Gastrocnemius medialis (tissue), 4 donors: ENCODE results near the gene EVX2. TPM values are rescaled to one million over a fixed set of nuclear protein-coding genes. Genes with fewer than 3 reads are reported as not detected.

Source experiments
- ATAC-seq, 2 donors: fragments of 150-250 bp; one replicate each; pipeline ENCODE4 v1.9.1; 2016
- DNase-seq, 2 donors: peaks; one replicate each; pipeline ENCODE4 v3.0.0-alpha.2; 2019
- H3K27ac ChIP-seq, 4 donors: fragments of 200-600 bp; sonication (generic); 1 replicate in 1 of 4; 2 replicates in 3 of 4; pipeline ENCODE4 v1.5.1; 2016 to 2018; ENCODE audit warnings: mild to moderate bottlenecking in 2 of 4, moderate library complexity in 1 of 4
- H3K27me3 ChIP-seq, 3 donors: fragments of 200-600 bp; sonication (generic) in 2 of 3; 1 replicate in 1 of 3; 2 replicates in 2 of 3; pipeline versions ENCODE4 v1.5.1 to v1.6.0; 2016 to 2019; ENCODE audit warnings: mild to moderate bottlenecking in 1 of 3, moderate library complexity in 1 of 3
- H3K36me3 ChIP-seq, 2 donors: fragments of 200-600 bp; sonication (generic) in 1 of 2; one replicate each; pipeline ENCODE4 v1.5.1; 2017 to 2018
- H3K4me1 ChIP-seq, 2 donors: fragments of 200-600 bp; sonication (generic) in 1 of 2; one replicate each; pipeline ENCODE4 v1.5.1; 2016 to 2017; ENCODE audit warnings: mild to moderate bottlenecking in 2 of 2
- H3K4me3 ChIP-seq, 4 donors: fragments of 200-600 bp; sonication (generic) in 3 of 4; 1 replicate in 1 of 4; 2 replicates in 3 of 4; pipeline ENCODE4 v1.5.1; 2016 to 2019; ENCODE audit warnings: mild to moderate bottlenecking in 2 of 4
- H3K9me3 ChIP-seq, 3 donors: fragments of 200-600 bp; sonication (generic) in 2 of 3; 1 replicate in 1 of 3; 2 replicates in 2 of 3; pipeline ENCODE4 v1.5.1; 2016 to 2019
- POLR2A ChIP-seq, 2 donors: fragments of 450-650 bp; IDR thresholded peaks; one replicate each; pipeline ENCODE4 v1.6.1; 2017; ENCODE audit warnings: antibody characterized with exemption in 2 of 2, mild to moderate bottlenecking in 2 of 2, moderate library complexity in 2 of 2
- in situ Hi-C, 4 donors: fragments of 200-750 bp; cut with MboI; loops; one replicate each; pipeline versions ENCODE4 v1.15.0 to v1.8.0; 2017; ENCODE audit warnings: low sequenced_read_pairs in 4 of 4
- intact Hi-C: fragments of 100-400 bp; cut with DNase I; formaldehyde crosslinking; loops from one replicate; pipeline ENCODE4 v1.15.1; 2023; ENCODE audit warnings: low total_unique reads
- total RNA-seq, 4 donors: library from RNA; depleted of rRNA; stranded (reverse); fragments of >200 nt; gene quantifications; one replicate each; pipeline versions ENCODE4 v1.1.0 to v1.2.3, GENCODE V29; 2016
- TF ChIP-seq, protein P1 (sequence below), 5 experiments: fragments of 450-650 bp in 3 of 5; fragments of 200-600 bp in 2 of 5; sonication (generic) in 2 of 5; IDR thresholded peaks in 4 of 5; conservative IDR thresholded peaks in 1 of 5; 1 replicate in 4 of 5; 2 replicates in 1 of 5; pipeline ENCODE4 v1.5.1; 2016 to 2019; ENCODE audit warnings: antibody characterized with exemption in 5 of 5, mild to moderate bottlenecking in 3 of 5, moderate library complexity in 3 of 5

The EVX2 gene
- total RNA-seq, 4 donors from 2014 or later: not detected

DNA sequence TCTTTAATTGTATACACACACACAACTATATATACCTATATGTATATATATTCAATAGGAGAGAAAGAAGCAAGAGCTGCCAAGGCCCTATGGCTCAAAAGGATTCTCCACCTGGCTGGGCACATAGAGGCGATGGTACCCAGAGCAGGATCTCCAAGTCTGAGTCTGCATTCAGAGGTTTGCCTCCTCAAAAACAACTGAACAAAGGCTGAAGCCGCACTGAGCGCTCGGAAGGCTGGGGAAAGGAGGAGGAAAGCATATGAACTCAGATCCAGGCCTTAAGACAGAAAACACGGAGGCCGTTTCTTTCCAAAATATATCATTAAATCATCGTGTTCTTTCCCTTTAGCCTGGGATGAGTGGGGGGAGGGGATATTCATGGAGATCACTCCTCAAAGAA, 19.4 kb upstream of the EVX2 start:
- DNase-seq (no peak), ATAC-seq (no peak)
- Histone ChIP-seq H3K4me1 (peaks cover 14 to 15% of the 10 kb centered on the region in 2 donors), H3K36me3 (no peaks in the 10 kb centered on the region), H3K9me3 (no peaks in the 10 kb centered on the region), H3K27me3 (peaks cover 94 to 96% (median 96%) of the 10 kb centered on the region in 3 donors), H3K27ac (no peak overlapping the region), H3K4me3 (no peak overlapping the region)
- TF ChIP-seq, protein P1, sequence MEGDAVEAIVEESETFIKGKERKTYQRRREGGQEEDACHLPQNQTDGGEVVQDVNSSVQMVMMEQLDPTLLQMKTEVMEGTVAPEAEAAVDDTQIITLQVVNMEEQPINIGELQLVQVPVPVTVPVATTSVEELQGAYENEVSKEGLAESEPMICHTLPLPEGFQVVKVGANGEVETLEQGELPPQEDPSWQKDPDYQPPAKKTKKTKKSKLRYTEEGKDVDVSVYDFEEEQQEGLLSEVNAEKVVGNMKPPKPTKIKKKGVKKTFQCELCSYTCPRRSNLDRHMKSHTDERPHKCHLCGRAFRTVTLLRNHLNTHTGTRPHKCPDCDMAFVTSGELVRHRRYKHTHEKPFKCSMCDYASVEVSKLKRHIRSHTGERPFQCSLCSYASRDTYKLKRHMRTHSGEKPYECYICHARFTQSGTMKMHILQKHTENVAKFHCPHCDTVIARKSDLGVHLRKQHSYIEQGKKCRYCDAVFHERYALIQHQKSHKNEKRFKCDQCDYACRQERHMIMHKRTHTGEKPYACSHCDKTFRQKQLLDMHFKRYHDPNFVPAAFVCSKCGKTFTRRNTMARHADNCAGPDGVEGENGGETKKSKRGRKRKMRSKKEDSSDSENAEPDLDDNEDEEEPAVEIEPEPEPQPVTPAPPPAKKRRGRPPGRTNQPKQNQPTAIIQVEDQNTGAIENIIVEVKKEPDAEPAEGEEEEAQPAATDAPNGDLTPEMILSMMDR (IDR thresholded peaks at IDR 0.05 in 4 of 5, conservative IDR thresholded peaks at IDR 0.05 in 1 of 5): no peak
- TF ChIP-seq POLR2A (IDR thresholded peaks at IDR 0.05): no peak
- intact Hi-C loops: no loop called here
- in situ Hi-C loops: loop anchor here in 2 of 4 donors (25.0 kb wide), 1 partner anchor 709 kb away; no protein-coding TSS in a partner anchor

DNA sequence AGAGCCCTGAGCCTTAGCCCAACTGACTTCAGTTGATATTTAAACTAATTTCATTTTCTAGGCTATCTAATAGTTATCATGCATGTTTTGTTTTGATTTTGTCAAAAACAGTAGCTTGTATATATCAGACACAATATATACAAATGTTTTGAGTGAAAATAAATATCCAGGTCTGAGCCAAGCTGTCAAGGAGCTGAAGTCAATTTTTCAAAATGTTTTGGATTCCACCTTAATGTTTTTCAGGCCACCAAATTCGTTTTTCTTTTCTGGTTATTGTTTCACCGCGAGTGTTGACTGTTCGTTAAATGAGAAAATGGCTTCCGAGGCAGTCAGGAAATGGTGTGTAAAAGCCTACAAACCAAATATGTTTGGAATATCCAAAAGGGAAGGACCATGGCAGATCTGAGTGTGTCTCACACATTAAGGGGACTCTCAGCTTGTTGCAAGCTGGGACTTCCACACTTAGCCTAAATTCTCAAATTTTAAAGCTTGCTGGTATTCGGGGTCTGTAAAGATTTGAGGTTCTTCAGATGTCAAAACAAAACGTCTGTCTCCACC, 18.6 kb upstream of the EVX2 start:
- H3K4me3 ChIP-seq: no peak overlapping the region
- no peaks in the 10 kb centered on the region for H3K9me3 ChIP-seq
- ATAC-seq (no peak), DNase-seq (no peak)
- no peak overlapping the region for H3K27ac ChIP-seq
- peaks cover 17 to 20% of the 10 kb centered on the region in 2 donors for H3K4me1 ChIP-seq
- H3K27me3 ChIP-seq: peaks cover 99 to 100% (median 100%) of the 10 kb centered on the region in 3 donors
- TF ChIP-seq, protein P1 (IDR thresholded peaks at IDR 0.05 in 4 of 5, conservative IDR thresholded peaks at IDR 0.05 in 1 of 5): no peak
- no peak for TF ChIP-seq POLR2A (IDR thresholded peaks at IDR 0.05)
- in situ Hi-C loops (loop anchor here in 2 of 4 donors (25.0 kb wide), 1 partner anchor 710 kb away; no protein-coding TSS in a partner anchor), intact Hi-C loops (no loop called here)
- H3K36me3 ChIP-seq: no peaks in the 10 kb centered on the region

DNA sequence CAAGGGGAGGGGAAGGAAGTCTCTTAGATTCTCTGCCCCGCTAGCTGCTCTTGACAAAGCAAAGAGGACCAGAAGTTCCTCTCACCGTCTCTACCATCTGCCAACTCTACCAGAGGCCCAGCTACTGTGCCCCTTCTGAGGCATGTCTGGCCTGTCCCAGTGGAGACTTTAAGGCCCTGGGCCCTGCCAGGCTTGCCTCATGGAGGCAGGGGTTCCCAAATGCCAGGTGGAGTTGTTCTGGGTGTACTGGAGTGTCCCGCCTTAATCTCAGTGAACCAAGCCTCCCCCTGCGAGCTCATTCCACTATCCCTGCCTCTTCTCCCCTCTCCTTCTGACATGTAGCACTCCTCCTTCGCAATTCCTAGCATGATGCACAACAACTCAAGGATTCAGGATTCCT, 18.1 kb upstream of the EVX2 start:
- Histone ChIP-seq H3K9me3 (no peaks in the 10 kb centered on the region), H3K27me3 (peaks cover 99 to 100% (median 100%) of the 10 kb centered on the region in 3 donors), H3K27ac (no peak overlapping the region), H3K36me3 (no peaks in the 10 kb centered on the region), H3K4me3 (no peak overlapping the region), H3K4me1 (peaks cover 18 to 25% of the 10 kb centered on the region in 2 donors)
- no peak for DNase-seq
- intact Hi-C loops (no loop called here), in situ Hi-C loops (loop anchor here in 2 of 4 donors (25.0 kb wide), 1 partner anchor 710 kb away; no protein-coding TSS in a partner anchor)
- no peak for TF ChIP-seq POLR2A (IDR thresholded peaks at IDR 0.05)
- TF ChIP-seq, protein P1 (IDR thresholded peaks at IDR 0.05 in 4 of 5, conservative IDR thresholded peaks at IDR 0.05 in 1 of 5): no peak
- no peak for ATAC-seq

DNA sequence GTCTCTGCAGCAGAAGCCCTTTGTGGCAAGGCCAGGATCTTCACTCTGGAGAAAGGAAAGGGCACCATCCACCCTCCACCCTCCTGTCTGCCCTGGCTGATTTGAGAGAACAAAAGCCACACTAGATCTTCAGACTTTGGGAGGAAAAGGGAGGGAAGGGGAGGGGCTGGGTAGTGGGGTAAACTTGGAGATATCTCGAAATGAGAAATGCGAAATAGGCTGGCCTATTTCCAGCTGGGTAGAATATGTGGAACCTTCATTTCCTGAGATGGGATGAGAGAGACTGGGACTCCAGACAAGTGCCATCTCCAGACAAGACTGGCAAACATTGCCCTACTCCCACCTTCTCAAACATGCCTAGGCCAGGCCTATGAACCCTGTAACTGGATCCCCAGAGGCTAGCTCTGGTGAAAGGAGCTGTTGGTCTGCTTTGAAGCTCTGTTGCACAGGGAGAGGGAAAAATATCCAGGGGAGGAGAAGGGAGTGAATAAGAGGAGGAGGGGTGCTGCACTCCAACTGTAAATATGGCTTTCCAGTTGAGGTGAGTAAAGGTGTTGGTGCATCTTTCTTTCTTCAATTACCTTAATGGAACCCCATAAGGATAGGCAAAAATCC, 17.6 kb upstream of the EVX2 start:
- ATAC-seq (no peak), DNase-seq (no peak)
- no peak for TF ChIP-seq POLR2A (IDR thresholded peaks at IDR 0.05)
- TF ChIP-seq, protein P1 (IDR thresholded peaks at IDR 0.05 in 4 of 5, conservative IDR thresholded peaks at IDR 0.05 in 1 of 5): no peak
- Histone ChIP-seq H3K27ac (no peak overlapping the region), H3K27me3 (peaks cover 99 to 100% (median 100%) of the 10 kb centered on the region in 3 donors), H3K36me3 (no peaks in the 10 kb centered on the region), H3K4me1 (peaks cover 21 to 26% of the 10 kb centered on the region in 2 donors), H3K9me3 (no peaks in the 10 kb centered on the region), H3K4me3 (no peak overlapping the region)
- in situ Hi-C loops (loop anchor here in 2 of 4 donors (25.0 kb wide), 1 partner anchor 711 kb away; no protein-coding TSS in a partner anchor), intact Hi-C loops (no loop called here)
